WTC11 (cell line): ENCODE results near the gene SRPK1.

Experiments
- ATF2 ChIP-seq: sonication (generic); formaldehyde crosslinking; IDR thresholded peaks from 2 replicates; pipeline ENCODE4 v1.8.1; 2022; ENCODE audit warnings: low read depth, missing genetic modification reagents, borderline replicate concordance
- CTCF ChIP-seq: fragments of 200-600 bp; IDR thresholded peaks from 2 replicates; pipeline ENCODE4 v1.8.0; 2022; ENCODE audit warnings: antibody characterized with exemption
- ETV6 ChIP-seq: sonication (generic); formaldehyde crosslinking; IDR thresholded peaks from 2 replicates; pipeline ENCODE4 v1.8.1; 2022; ENCODE audit warnings: mild to moderate bottlenecking, missing genetic modification reagents
- MAX ChIP-seq: sonication (generic); formaldehyde crosslinking; IDR thresholded peaks from 2 replicates; pipeline ENCODE4 v1.8.0; 2022; ENCODE audit warnings: mild to moderate bottlenecking, missing genetic modification reagents
- MLX ChIP-seq: sonication (generic); formaldehyde crosslinking; IDR thresholded peaks from 2 replicates; pipeline ENCODE4 v1.8.1; 2023; ENCODE audit warnings: mild to moderate bottlenecking, missing genetic modification reagents, moderate library complexity
- NR2C2 ChIP-seq: sonication (generic); formaldehyde crosslinking; IDR thresholded peaks from 2 replicates; pipeline ENCODE4 v1.8.0; 2022; ENCODE audit warnings: mild to moderate bottlenecking, missing genetic modification reagents
- NR3C1 ChIP-seq: sonication (generic); formaldehyde crosslinking; conservative IDR thresholded peaks from 2 replicates; pipeline ENCODE4 v1.8.1; 2023; ENCODE audit warnings: low read depth, mild to moderate bottlenecking, missing genetic modification reagents
- SP1 ChIP-seq: sonication (generic); formaldehyde crosslinking; conservative IDR thresholded peaks from 2 replicates; pipeline ENCODE4 v1.8.1; 2022; ENCODE audit warnings: missing genetic modification reagents
- STAT6 ChIP-seq: sonication (generic); formaldehyde crosslinking; conservative IDR thresholded peaks from 2 replicates; pipeline ENCODE4 v1.8.1; 2023; ENCODE audit warnings: mild to moderate bottlenecking, low read depth, missing genetic modification reagents, moderate library complexity
- USF2 ChIP-seq: sonication (generic); formaldehyde crosslinking; IDR thresholded peaks from 2 replicates; pipeline ENCODE4 v1.8.1; 2023; ENCODE audit warnings: mild to moderate bottlenecking, missing genetic modification reagents, moderate library complexity
- ZNF263 ChIP-seq: sonication (generic); formaldehyde crosslinking; IDR thresholded peaks from 2 replicates; pipeline ENCODE4 v1.8.1; 2022; ENCODE audit warnings: low read depth, mild to moderate bottlenecking, moderate library complexity, missing genetic modification reagents
- ZNF423 ChIP-seq: fragments of 250-450 bp; sonication (Bioruptor Pico); IDR thresholded peaks from 2 replicates; pipeline ENCODE4 v2.1.2; 2022; ENCODE audit warnings: mild to moderate bottlenecking, moderate library complexity

GRCh38 chr6:35794536-35795452, 126.1 kb downstream of the SRPK1 start:
- TF ChIP-seq CTCF (no peak), ATF2 (CRISPR knock-in tag) (no peak), ETV6 (CRISPR knock-in tag) (no peak), ZNF263 (CRISPR knock-in tag) (no peak), MAX (CRISPR knock-in tag) (no peak), ZNF423 (CRISPR knock-in tag) (no peak), NR2C2 (CRISPR knock-in tag) (no peak), SP1 (no peak), NR3C1 (CRISPR knock-in tag) (no peak), MLX (CRISPR knock-in tag) (no peak), STAT6 (no peak), USF2 (no peak)
